ENCODE measurements around the gene ZNF507.

The ZNF507 gene

GRCh38 chr19:32355309-32355708, 9.9 kb downstream of the ZNF507 start:
- peaks cover 37% of the 10 kb centered on the region for H3K36me3 ChIP-seq
- H3K4me3 ChIP-seq (ENCODE audit: low read depth in 1 of 2, low read length in 1 of 2) = peak overlapping the region in 1 of 2 experiments; percentile 22
- H3K27me3 ChIP-seq = no peaks in the 10 kb centered on the region
- H3K27ac ChIP-seq = peak overlapping the region; percentile 55
- H3K9me3 ChIP-seq = no peaks in the 10 kb centered on the region
- peaks cover 29 to 34% of the 10 kb centered on the region in 2 experiments for H3K4me1 ChIP-seq (ENCODE audit: control insufficient read depth in 1 of 2, insufficient read depth in 1 of 2, low read depth in 1 of 2, low read length in 1 of 2)
- TF ChIP-seq CTCF (IDR thresholded peaks at IDR 0.05) = no peak

- Histone ChIP-seq H3K36me3 (peaks cover 47% of the 10 kb centered on the region), H3K9me3 (no peaks in the 10 kb centered on the region), H3K27ac (no peak overlapping the region), H3K27me3 (no peaks in the 10 kb centered on the region), H3K4me3 (ENCODE audit: low read depth in 1 of 2, low read length in 1 of 2) (no peak overlapping the region), H3K4me1 (ENCODE audit: control insufficient read depth in 1 of 2, insufficient read depth in 1 of 2, low read depth in 1 of 2, low read length in 1 of 2) (peaks cover 19 to 20% of the 10 kb centered on the region in 2 experiments)
- no peak for TF ChIP-seq CTCF (IDR thresholded peaks at IDR 0.05)
Observed at GRCh38 chr19:32357720-32358119, 12.3 kb downstream of the ZNF507 start.

GRCh38 chr19:32358321-32358720, 12.9 kb downstream of the ZNF507 start:
- TF ChIP-seq CTCF (IDR thresholded peaks at IDR 0.05) = no peak
- H3K36me3 ChIP-seq = peaks cover 42% of the 10 kb centered on the region
- no peaks in the 10 kb centered on the region for H3K27me3 ChIP-seq
- H3K9me3 ChIP-seq = no peaks in the 10 kb centered on the region
- no peak overlapping the region for H3K4me3 ChIP-seq (ENCODE audit: low read depth in 1 of 2, low read length in 1 of 2)
- H3K27ac ChIP-seq = no peak overlapping the region
- H3K4me1 ChIP-seq (ENCODE audit: control insufficient read depth in 1 of 2, insufficient read depth in 1 of 2, low read depth in 1 of 2, low read length in 1 of 2) = peaks cover 23 to 25% of the 10 kb centered on the region in 2 experiments

- TF ChIP-seq CTCF (IDR thresholded peaks at IDR 0.05) = no peak
- peaks cover 33% of the 10 kb centered on the region for H3K36me3 ChIP-seq
- no peaks in the 10 kb centered on the region for H3K27me3 ChIP-seq
- no peak overlapping the region for H3K27ac ChIP-seq
- no peak overlapping the region for H3K4me3 ChIP-seq (ENCODE audit: low read depth in 1 of 2, low read length in 1 of 2)
- H3K4me1 ChIP-seq (ENCODE audit: control insufficient read depth in 1 of 2, insufficient read depth in 1 of 2, low read depth in 1 of 2, low read length in 1 of 2) = peaks cover 30 to 31% of the 10 kb centered on the region in 2 experiments
- H3K9me3 ChIP-seq = no peaks in the 10 kb centered on the region
Observed at GRCh38 chr19:32359581-32359980, 14.2 kb downstream of the ZNF507 start.

- Histone ChIP-seq H3K9me3 (no peaks in the 10 kb centered on the region), H3K4me3 (ENCODE audit: low read depth in 1 of 2, low read length in 1 of 2) (no peak overlapping the region), H3K27me3 (no peaks in the 10 kb centered on the region), H3K4me1 (ENCODE audit: control insufficient read depth in 1 of 2, insufficient read depth in 1 of 2, low read depth in 1 of 2, low read length in 1 of 2) (peaks cover 13% of the 10 kb centered on the region in 2 experiments), H3K36me3 (peaks cover 41% of the 10 kb centered on the region), H3K27ac (no peak overlapping the region)
- no peak for TF ChIP-seq CTCF (IDR thresholded peaks at IDR 0.05)
Observed at GRCh38 chr19:32361574-32362317, 16.3 kb downstream of the ZNF507 start.

Data from neutrophil (primary cell).